ENCODE data around the gene DAPK2.
A peak's percentile ranks its signal among the peaks of the same experiment; 100 is the strongest.

DAPK2 gene

DNA sequence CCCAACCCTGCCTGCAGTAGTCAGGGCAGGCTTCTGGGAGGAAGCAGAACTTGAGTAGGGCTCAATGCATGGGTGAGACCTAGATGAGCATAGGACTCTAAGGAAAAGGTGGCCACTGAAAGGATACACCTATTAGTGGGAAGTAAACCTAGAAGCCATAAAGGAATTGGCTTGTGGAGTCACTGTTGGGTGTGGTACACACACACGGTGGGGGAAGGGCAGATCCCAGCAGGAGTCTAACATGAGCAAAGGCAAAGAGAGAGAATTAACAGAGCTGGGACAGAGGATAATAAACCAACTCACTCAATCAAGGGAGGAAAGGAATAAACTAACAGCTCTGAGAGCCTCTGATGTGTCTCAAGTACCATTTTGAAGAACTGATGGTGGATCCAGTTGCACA, 23.1 kb downstream of the DAPK2 start:
- DNase-seq (ENCODE audit: low read depth), result no peak

DNA sequence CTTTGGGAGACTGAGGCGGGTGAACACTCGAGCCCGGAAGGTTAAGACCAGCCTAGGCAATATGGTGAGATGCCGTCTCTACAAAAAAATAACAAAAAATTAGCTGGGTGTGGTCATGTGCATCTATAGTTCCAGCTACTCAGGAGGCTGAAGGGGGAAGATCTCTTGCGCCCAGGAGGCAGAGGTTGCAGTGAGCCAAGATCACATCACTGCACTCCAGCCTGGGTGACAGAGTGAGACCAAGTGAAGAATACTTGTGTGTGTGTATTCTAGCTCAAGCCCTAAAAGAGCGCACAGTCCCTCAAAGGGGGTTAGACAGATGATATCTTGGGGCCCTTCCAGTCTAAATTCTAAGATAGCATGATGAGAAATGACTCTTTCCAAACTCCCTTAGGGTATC, 23.7 kb downstream of the DAPK2 start:
- DNase-seq (ENCODE audit: low read depth), result no peak

DNA sequence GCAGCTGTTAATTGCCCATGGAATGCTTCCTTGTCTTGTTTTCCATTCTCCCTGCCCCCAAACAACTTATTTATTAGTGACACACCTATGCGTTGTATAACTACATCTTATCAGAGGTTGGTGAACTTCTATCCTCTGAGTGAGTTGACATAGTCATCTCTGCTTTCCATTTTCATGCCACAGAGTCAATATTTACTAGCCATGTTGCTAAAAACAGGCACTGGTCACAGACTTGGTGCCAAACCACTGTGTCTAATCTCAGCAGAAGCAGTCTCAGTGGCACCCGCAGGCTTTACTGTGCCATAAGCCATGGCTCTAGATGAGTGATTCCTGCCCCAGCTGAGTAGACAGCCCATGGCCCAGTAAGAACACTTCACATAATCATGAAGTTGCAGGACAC, 26.5 kb downstream of the DAPK2 start:
- no peak for DNase-seq (ENCODE audit: low read depth)

DNA sequence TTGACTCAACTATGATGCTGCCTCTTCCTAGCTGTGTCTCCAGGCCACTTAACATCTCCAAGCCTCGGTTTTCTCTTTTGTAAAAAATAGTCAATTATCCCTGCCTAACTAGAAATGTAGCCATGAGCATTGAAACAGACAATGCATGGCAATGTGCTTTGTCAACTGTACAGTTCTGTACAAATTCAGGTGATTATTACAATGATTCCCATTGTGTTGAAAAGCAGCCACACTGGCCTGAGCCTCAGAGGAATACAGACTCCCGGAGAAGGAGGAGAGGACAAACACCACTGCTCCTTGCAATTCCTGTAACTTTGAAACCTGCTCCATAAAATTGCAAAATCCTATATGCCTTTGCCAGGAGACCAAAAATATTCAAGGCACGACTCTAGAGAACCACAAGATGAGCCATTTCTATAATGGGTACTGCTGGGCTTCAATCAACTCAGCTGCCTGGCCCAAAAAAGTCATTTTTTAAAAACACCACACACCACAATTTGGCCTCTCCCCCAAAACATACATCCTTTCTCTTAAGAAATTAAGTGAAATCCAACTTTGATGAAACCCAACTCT, 28.6 kb downstream of the DAPK2 start:
- no peak for DNase-seq (ENCODE audit: low read depth)

DNA sequence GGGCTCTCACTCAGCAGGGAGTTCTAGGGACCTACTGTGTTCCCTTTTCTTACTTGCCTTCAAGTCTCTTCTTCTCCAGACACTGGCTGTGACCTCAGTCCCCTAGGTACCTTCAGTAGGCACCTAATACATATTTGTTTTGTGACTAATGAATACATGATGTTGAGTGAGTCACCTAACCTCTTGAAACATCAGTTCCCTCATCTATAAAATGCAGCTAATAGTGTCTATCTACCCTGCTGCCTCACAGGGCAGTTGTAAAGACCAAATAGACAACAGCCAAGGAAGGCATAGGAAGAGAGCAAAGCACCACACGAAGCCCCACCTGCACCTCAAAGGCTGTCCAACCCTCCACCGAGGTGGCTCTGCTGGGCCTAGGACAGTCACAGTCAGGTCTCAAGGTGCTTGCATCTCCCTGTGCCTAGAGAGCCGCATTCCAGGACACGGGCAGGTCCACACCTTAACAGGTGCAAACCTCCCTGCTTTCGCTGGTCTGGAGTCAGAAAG, 29.1 kb downstream of the DAPK2 start:
- no peak for DNase-seq (ENCODE audit: low read depth)

DNA sequence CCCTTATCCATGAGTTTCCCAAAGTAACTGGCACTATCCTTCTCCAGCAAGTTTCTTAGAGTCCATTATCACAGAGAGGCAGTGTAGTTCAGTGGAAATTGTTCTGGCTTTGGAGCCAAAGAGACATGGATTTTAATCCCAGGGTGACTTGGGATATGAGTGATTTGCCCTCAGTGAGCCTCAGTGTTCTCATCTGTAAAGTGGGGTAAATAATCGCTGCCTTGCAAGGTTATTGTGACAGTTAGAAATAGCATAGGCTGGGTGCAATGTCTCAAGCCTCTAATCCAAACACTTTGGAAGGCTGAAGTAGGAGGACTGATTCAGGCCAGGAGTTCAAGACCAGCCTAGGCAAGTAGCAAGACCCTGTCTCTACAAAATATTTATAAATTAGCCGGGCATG, 30.0 kb downstream of the DAPK2 start:
- no peak for DNase-seq (ENCODE audit: low read depth)

DNA sequence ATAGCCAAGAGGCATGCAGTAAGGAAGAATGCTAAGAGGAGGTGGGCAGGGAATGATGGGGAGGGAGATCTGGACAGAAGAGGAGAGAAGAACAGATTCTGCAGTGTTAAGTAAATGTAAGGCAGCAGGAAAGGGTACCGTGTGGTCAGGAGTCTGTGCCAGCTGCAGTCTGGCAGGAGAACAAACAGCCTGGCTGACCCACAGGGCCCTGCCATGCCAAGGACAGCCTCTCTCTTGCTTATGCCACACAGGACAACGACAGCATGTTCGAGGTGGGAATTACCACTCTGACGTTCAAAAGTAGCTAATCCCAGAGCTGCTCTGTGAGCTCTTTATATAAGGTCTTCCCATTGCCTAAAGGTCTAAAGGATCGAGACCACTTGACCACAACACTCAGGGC, 31.3 kb downstream of the DAPK2 start:
- no peak for DNase-seq (ENCODE audit: low read depth)

DNA sequence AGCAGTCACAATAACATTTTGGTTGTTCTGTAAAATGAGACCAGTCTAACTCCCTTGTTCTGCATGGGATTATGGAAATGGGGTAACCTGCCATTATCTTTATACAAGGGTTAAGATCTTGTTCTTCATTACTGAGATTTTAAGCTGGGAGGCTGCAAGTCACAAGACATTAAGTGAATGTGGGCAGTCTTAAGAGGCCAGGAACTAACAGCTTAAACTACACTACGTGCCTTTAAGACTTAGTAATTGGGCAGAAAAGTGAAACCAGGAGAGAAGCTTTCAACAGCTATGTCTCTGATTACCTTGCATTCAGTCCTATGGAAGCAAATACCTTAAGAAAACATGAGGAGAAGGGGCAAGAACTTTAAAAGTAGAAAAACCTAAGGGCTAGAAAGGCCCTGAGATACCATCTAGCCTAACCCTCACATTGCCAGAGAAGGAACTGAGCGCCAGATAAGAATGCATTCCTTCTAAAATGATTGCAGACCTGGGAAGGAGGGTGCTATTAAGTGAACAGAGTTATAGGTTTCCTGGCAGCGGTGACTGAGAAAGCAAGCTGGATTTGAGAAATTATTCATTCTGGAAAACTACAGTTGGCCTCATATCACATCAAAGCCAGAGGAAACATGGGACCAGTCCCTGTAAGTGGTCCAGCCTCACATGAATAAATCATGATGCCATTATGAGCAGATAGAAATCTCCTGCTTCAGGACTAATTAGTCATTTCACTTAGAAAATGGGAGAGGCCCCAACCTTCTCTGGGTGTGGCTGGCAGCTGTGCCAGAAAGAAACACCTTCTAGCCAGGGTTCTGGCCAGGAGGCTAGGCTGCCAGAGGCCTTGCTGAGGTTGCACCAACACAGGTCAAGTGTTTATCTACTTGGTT, 32.9 kb downstream of the DAPK2 start:
- no peak for DNase-seq (ENCODE audit: low read depth)

DNA sequence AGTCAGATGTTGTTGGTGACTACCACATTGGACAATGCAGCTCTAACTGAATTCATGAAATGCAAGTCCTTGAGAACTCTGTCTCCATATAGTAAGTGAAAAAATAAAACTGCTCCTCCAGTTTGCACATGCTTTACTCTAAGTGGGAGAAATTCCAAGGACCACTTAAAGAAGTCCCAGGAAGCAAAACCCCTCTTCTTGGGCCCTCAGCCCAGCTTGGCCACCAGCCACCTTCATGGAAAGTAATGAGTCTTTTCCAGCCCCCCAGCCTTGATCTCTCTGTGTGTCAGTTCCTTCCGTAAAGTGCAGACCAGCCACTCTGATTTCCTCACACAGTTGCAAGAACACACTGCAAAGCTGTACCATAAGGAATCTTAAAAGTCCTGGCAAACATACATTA, 34.5 kb downstream of the DAPK2 start:
- DNase-seq (ENCODE audit: low read depth), result no peak

DNA sequence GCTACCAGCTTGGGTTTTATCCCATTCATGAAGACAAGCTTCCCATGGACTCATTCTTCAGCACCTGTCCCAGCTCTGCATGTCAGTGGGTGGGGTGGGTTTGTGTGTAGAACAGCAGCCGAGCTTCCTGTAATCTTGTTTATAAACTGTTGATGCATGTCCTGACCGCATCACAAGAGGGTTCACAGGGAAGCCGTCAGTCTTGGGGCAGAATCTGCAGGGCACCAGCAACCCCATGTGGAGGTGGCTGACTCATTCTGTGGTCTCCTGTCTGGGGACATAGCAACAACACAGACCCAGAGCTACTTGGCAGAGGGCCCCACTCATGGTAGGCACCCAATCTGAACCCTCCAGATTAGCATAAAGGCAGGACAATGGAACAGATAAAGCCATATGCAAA, 35.6 kb downstream of the DAPK2 start:
- DNase-seq (ENCODE audit: low read depth), result peak; percentile 84

DNA sequence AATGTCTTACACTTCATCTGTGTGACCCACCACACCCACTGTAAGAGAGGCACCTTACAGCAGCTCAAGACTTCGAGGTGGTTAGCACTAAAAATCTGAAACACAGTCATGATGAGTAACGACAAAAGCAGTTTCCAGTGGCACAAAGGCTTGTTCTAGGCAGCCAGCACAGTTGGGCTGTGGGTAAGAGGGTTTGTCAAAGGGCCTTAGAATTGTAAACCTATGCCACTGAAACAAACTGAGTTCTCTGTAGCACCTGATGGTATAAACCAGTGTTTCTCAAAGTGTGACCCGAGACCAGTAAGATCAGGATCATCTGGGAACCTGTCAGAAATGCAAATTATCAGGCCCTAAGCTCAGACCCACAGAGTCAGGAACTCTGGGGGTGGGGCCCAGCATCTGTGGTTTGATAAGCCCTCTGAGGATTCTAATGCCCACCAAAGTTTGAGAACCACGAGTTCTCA, 36.5 kb downstream of the DAPK2 start:
- no peak for DNase-seq (ENCODE audit: low read depth)

DNA sequence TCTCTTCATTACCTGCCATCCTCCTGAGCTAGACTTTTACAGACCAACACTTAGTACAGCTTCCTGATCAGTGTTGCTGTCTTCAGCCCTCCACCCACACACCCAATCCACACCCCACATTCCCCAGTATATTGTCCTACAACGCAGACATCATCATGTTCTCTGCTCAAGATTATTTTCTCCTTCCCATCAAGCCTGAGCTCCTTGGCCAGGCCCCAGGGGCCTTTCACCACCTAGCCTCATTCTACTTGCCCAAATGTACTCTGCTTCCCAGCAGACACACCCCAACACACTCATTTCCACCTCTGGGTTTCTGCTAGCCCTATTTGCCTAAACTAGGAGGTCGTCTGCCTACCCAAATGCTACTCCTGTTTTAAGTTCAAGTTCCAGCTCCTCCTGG, 37.0 kb downstream of the DAPK2 start:
- no peak for DNase-seq (ENCODE audit: low read depth)

DNA sequence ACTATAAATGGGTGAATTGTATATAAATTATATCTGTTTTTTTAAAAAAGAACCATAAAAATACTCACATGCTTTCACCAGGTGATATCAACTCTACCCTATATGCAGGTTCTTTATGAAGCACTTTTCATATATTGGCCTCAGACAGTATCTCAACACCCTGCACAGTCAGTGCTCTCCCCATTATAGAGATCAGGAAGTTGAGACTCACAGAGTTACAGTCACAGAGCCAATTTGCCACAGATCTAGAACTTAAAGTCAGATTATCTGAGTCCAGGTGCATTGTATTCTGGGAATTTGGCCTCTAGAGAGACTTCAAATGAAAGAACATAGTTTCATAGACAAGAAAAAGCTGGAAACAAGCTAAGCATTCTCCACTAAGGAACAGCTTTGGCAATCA, 38.1 kb downstream of the DAPK2 start:
- no peak for DNase-seq (ENCODE audit: low read depth)

DNA sequence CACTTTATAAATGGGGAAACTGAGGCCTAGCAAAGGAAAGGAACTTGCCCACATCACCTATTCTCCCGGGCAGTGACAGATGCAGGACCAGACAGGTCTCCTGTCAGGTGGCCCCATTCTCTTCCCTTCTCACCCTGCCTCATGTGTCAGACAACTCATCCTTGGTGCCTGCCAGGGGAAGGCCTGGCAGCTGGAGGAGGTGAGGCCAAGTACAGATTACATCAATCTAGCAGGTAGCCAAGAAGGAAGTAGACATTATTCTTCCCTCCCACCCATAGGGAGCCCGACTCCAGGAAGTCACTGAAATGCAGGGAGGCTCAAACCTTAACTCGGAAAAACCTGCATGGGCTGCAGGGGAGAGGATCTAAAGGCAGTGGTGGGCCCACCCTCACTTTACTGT, 39.6 kb downstream of the DAPK2 start:
- DNase-seq (ENCODE audit: low read depth), result no peak

DNA sequence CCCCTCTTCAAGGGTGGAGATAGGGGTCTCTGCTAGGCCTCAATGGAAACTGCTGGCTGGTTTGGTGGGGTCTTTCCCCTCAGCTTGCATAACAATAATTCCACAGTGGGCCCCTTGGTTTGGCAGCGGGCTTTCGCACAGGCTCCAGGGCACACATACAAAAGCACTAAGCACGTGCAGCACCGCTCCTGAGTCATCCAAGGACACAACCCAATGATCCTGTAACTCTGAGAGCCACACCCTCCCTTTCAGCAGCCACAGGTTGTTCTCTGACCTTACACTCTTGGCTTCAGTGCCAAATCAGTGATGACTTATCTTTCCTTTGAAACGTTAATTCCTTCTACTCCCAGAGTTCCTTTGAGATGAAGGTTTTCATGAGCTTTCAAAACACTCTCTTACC, 41.7 kb downstream of the DAPK2 start:
- DNase-seq (ENCODE audit: low read depth), result no peak

DNA sequence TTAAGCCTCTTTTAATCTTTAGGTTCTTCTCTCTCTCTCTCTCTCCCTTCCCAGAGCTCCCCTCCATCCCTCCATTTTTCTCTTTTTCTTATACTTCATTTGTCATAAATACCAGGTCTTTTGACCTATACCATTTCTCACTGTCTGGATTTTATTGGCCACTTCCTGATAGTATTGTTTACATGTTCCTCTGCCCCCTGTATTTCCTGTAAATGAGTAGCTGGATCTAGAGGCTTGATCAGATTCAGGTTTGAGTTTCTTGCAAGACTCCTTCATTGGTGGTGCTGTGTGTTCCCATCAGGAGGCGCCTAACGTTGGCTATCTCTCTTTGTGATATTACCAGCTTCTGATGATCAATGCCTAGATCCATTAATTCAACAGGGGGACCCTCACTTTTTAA, 42.2 kb downstream of the DAPK2 start:
- no peak for DNase-seq (ENCODE audit: low read depth)

DNA sequence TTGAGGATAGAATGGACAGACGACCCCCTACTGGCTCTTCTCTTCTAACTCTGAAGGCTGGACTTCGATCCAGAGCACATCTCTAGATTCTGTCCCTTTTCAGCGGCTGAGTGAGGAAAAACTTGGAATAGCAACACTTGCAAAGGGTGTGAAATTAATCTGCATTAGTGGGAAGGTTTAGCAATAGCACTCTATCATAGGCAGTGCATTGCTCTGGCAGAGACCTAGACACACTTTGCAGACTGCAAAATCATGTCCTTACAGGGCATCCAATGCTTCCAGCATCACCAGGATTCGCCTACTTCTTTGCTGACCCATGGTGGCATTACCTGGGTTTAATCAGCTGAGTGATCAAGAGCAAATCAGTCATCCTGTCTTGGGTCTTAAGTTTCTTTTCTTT, 43.1 kb downstream of the DAPK2 start:
- DNase-seq (ENCODE audit: low read depth), result no peak

DNA sequence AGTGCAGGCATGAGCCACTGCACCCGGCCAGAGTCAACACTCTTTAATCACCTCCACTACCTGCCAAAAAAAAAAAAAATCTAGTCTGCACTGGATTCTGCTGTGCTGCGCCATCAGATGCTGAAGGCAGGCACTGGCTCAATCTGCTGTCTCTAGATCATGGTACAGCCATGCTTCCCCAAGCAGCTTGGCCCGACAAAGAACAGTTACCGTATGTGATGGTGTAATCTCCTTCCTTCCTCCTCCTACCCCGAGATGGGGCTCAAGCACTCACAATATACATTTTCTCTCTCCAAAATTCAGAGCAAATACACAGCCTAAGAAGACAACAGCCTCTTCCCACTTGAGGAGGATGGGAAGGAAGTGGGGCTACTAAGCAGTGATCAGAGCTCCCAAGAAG, 45.1 kb downstream of the DAPK2 start:
- DNase-seq (ENCODE audit: low read depth), result no peak

DNA sequence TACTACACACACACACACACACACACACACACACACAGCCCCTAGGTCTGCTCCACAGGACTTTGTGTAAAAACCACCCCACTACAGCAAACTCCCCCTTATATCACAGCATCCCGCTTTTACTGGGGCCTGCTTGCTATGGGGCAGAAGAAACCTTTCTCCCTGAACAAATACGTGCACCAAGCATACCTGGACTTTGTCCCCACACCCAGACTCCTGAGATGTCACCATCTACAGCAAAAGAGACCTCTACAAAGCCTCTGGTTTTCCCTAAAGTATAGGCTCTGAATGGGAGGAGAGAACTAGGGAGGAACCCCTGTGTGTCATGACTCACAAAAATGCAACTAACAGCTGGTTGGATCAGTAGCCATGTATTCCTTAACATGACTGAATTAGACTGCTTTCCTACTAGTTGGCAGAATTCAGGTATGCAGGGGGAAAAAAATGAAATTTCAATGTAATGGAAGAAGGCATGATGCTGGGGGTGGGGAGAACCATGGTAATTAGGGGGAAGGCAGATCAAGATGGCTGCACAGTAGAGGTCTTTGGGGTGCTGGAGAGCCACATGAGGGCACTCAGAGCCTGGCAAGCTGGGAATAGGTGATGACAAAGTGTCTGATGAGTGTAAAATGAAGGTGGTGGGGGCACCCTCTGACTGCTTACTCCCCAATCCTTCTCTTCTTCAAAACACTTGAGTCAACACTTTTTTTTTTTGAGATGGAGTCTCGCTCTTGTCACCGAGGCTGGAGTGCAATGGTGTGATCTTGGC, 45.9 kb downstream of the DAPK2 start:
- DNase-seq (ENCODE audit: low read depth), result no peak

DNA sequence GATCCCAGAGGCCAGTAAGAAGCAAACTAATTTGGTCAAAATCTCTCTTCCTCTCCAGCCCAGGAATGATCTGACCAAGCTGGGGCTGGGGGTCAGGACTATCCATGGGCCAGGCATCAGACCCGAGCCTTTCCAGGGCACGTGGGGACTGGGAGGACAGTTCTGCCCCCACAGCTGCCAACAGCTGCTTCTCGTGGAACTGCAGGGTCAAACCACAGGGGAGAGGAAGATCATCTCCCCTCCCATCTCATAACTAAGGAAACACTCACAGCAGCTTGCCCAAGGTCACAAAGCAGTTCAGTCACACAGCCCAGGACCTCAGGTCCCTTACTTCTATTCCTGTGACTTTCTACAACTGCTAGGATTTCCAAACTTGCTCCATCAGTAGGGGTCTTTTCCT, 47.1 kb downstream of the DAPK2 start:
- no peak for DNase-seq (ENCODE audit: low read depth)

DNA sequence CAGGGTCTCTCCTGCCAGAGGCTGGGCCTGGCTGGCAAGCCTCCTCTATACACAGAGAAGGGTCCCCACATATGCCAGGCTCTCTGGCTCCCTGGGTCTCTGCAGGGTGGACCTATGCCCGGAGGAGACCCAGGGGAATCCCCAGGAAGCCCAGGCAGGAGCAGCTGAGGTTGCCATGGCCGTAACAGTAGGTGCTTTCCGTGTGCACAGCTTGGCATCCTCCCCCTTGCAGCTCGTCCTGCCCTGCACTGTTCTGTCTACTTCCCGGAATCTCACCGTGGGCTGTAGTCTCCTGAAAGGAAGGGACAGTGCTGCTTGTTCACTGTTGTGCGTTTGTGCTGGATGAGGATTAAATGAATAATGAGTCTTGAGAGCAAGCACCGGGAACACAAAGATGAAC, 47.8 kb downstream of the DAPK2 start:
- DNase-seq (ENCODE audit: low read depth), result no peak

DNA sequence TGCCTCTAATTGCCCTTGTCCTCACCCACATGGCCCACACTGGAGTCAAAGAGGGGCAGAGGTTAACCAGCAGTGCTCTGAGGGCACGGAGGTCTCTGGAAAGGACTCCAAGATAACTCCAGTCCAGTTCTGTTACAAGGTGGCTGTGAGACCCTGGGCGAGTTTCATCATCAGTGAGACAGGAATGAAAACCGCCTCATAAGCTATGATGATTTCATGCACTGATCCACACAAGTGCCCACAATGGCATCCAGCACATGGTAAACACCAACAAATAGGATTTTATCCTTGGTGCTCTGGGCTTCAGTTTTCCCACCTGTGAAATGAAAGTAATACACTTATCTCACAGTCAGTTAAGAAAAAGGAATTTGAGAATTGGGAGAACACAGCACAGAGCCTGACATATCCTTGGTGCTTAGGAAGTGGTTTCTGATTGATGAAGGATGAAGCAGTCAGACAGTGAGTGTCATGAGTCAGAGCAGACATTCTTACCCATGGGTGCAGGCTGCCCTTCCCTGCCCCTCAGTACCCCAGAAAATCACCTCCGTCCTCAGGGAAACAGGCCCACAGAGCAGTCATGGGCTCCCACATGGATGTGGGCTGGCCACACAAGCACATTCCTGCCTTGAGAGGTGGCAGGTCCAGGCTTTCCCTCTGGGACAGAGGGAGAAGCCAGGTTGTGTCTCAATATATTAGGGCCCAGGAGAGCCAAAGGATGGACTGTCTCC, 48.4 kb downstream of the DAPK2 start:
- no peak for DNase-seq (ENCODE audit: low read depth)

Data from non-pigmented ciliary epithelial cell (primary cell).